Measurements from ENCODE around the gene CEP131. TPM values are rescaled to one million over a fixed set of nuclear protein-coding genes. Genes with fewer than 3 reads are reported as not detected.

CEP131 gene
- total RNA-seq, 2 donors from 2014 or later: 23.2 to 28.0 TPM

- no peaks in the 10 kb centered on the region for H3K27me3 Mint-ChIP-seq (ENCODE audit: insufficient read depth)
- Histone ChIP-seq H3K27me3 (ENCODE audit: control insufficient read depth, insufficient read depth, low read length, poor library complexity, severe bottlenecking) (no peaks in the 10 kb centered on the region), H3K36me3 (ENCODE audit: control insufficient read depth, insufficient read depth, low read length) (peaks cover 6% of the 10 kb centered on the region), H3K9me3 (ENCODE audit: control insufficient read depth, low read length) (no peaks in the 10 kb centered on the region), H3K9ac (ENCODE audit: extremely low read depth, low read length, poor library complexity, severe bottlenecking) (no peak overlapping the region), H3K4me1 (ENCODE audit: control insufficient read depth, insufficient read depth, low read length) (peaks cover 7% of the 10 kb centered on the region), H3K4me3 (ENCODE audit: low read length) (no peak overlapping the region), H3K27ac (ENCODE audit: low read depth, low read length) (no peak overlapping the region)
- 91 to 95% methylated on average over 8 to 10 of the region's 10 CpGs for WGBS, 2 experiments (ENCODE audit: insufficient coverage in 1 of 2, insufficient read length in 1 of 2)
- no peak overlapping the region for H3K27ac Mint-ChIP-seq
- peak overlapping the region; percentile 82 for H3K4me3 Mint-ChIP-seq
- no peak for TF ChIP-seq CTCF (conservative IDR thresholded peaks at IDR 0.05)
- H3K9me3 Mint-ChIP-seq: no peaks in the 10 kb centered on the region
- peaks cover 7% of the 10 kb centered on the region for H3K4me1 Mint-ChIP-seq
- DNase-seq: no peak
- peaks cover 4% of the 10 kb centered on the region for H3K36me3 Mint-ChIP-seq (ENCODE audit: low read depth)
Measured at GRCh38 chr17:81241203-81241602, 18.4 kb upstream of the CEP131 start.

GRCh38 chr17:81240761-81241160, 18.0 kb upstream of the CEP131 start:
- Histone ChIP-seq H3K27ac (ENCODE audit: low read depth, low read length) (no peak overlapping the region), H3K9ac (ENCODE audit: extremely low read depth, low read length, poor library complexity, severe bottlenecking) (no peak overlapping the region), H3K27me3 (ENCODE audit: control insufficient read depth, insufficient read depth, low read length, poor library complexity, severe bottlenecking) (no peaks in the 10 kb centered on the region), H3K9me3 (ENCODE audit: control insufficient read depth, low read length) (no peaks in the 10 kb centered on the region), H3K4me1 (ENCODE audit: control insufficient read depth, insufficient read depth, low read length) (peaks cover 7% of the 10 kb centered on the region), H3K4me3 (ENCODE audit: low read length) (no peak overlapping the region), H3K36me3 (ENCODE audit: control insufficient read depth, insufficient read depth, low read length) (peaks cover 6% of the 10 kb centered on the region)
- Mint-ChIP-seq H3K4me1 (peaks cover 7% of the 10 kb centered on the region), H3K27me3 (ENCODE audit: insufficient read depth) (no peaks in the 10 kb centered on the region), H3K9me3 (no peaks in the 10 kb centered on the region), H3K4me3 (peak overlapping the region; percentile 82), H3K36me3 (ENCODE audit: low read depth) (peaks cover 4% of the 10 kb centered on the region), H3K27ac (no peak overlapping the region)
- WGBS, 2 experiments (ENCODE audit: insufficient coverage in 1 of 2, insufficient read length in 1 of 2): 92 to 100% methylated on average over 5 to 8 of the region's 8 CpGs
- no peak for TF ChIP-seq CTCF (conservative IDR thresholded peaks at IDR 0.05)
- no peak for DNase-seq

- WGBS, 2 experiments (ENCODE audit: insufficient coverage in 1 of 2, insufficient read length in 1 of 2): 18 to 23% methylated on average over 30 to 37 of the region's 37 CpGs
- Mint-ChIP-seq H3K27ac (peak overlapping the region; percentile 79), H3K27me3 (ENCODE audit: insufficient read depth) (no peaks in the 10 kb centered on the region), H3K4me3 (peak overlapping the region; percentile 82), H3K36me3 (ENCODE audit: low read depth) (peaks cover 4% of the 10 kb centered on the region), H3K4me1 (peaks cover 7% of the 10 kb centered on the region), H3K9me3 (no peaks in the 10 kb centered on the region)
- H3K27ac ChIP-seq (ENCODE audit: low read depth, low read length): peak overlapping the region; percentile 68
- H3K9me3 ChIP-seq (ENCODE audit: control insufficient read depth, low read length): no peaks in the 10 kb centered on the region
- TF ChIP-seq CTCF (conservative IDR thresholded peaks at IDR 0.05): no peak
- peak overlapping the region; percentile 71 for H3K9ac ChIP-seq (ENCODE audit: extremely low read depth, low read length, poor library complexity, severe bottlenecking)
- no peaks in the 10 kb centered on the region for H3K27me3 ChIP-seq (ENCODE audit: control insufficient read depth, insufficient read depth, low read length, poor library complexity, severe bottlenecking)
- peak overlapping the region; percentile 93 for H3K4me3 ChIP-seq (ENCODE audit: low read length)
- DNase-seq: no peak
- H3K4me1 ChIP-seq (ENCODE audit: control insufficient read depth, insufficient read depth, low read length): peaks cover 7% of the 10 kb centered on the region
- peaks cover 6% of the 10 kb centered on the region for H3K36me3 ChIP-seq (ENCODE audit: control insufficient read depth, insufficient read depth, low read length)
Measured at GRCh38 chr17:81239714-81240555, 17.2 kb upstream of the CEP131 start.
